ENCODE measurements around the gene TSHR. TPM values are rescaled to one million over a fixed set of nuclear protein-coding genes. Genes with fewer than 3 reads are reported as not detected.

The TSHR gene
- total RNA-seq, 1 experiment from 2014 or later, result not detected

GRCh38 chr14:81095539-81095938 is 140.1 kb downstream of the TSHR start:
- H2BK20ac ChIP-seq (ENCODE audit: low read depth, low read length, poor library complexity, severe bottlenecking), result no peak overlapping the region
- H3K56ac ChIP-seq (ENCODE audit: insufficient read length, low read depth, low read length), result no peak overlapping the region
- no peak overlapping the region for H3K27ac Mint-ChIP-seq
- H3K18ac ChIP-seq (ENCODE audit: insufficient read length, low read depth, low read length), result no peak overlapping the region
- no peaks in the 10 kb centered on the region; the same call in 1 of the 2 replicates for H3K27me3 ChIP-seq (ENCODE audit: insufficient read depth, low read length)
- no peak overlapping the region for H2AFZ ChIP-seq (ENCODE audit: low read length)
- no peak overlapping the region for H3T11ph ChIP-seq (ENCODE audit: low read length)
- no peak overlapping the region for H3K4me3 Mint-ChIP-seq
- H3K9ac ChIP-seq (ENCODE audit: extremely low read depth, insufficient read length, low read length), result no peak overlapping the region
- H3K4me1 ChIP-seq (ENCODE audit: insufficient read depth, low read length), result no peaks in the 10 kb centered on the region
- H3K4ac ChIP-seq (ENCODE audit: low read depth, low read length), result no peak overlapping the region
- H2AK5ac ChIP-seq (ENCODE audit: insufficient read length, low read length), result no peak overlapping the region
- H3K14ac ChIP-seq (ENCODE audit: insufficient read depth, low read length), result no peak overlapping the region
- no peaks in the 10 kb centered on the region for H3K79me2 ChIP-seq (ENCODE audit: insufficient read depth, low read length)
- H4K8ac ChIP-seq (replicated peaks; ENCODE audit: insufficient read length, low read depth, low read length), result no peak overlapping the region
- no peak overlapping the region for H3K27ac ChIP-seq (ENCODE audit: insufficient read length, low read depth, low read length)
- no peak overlapping the region for H4K91ac ChIP-seq (ENCODE audit: insufficient read length, low read depth, low read length)
- no peaks in the 10 kb centered on the region for H3K23me2 ChIP-seq (ENCODE audit: insufficient read length, low read depth, low read length, poor library complexity, severe bottlenecking)
- no CpG with 5 or more reads among the region's 2 CpGs for WGBS (ENCODE audit: extremely low coverage, insufficient read length, low lambda C conversion rate)
- no peak overlapping the region for H3K23ac ChIP-seq (ENCODE audit: insufficient read length, low read depth, low read length)
- H3K9me3 ChIP-seq (ENCODE audit: control insufficient read depth, low read depth, low read length), result no peaks in the 10 kb centered on the region
- H2BK120ac ChIP-seq (ENCODE audit: low read depth, low read length, poor library complexity, severe bottlenecking), result no peak overlapping the region
- no peaks in the 10 kb centered on the region for H3K9me3 Mint-ChIP-seq
- no peaks in the 10 kb centered on the region for H3K36me3 Mint-ChIP-seq (ENCODE audit: insufficient read depth in 1 of 3, low read depth in 3 of 3)
- no peaks in the 10 kb centered on the region; the same call in 1 of the 2 replicates for H3K27me3 Mint-ChIP-seq (ENCODE audit: low read depth)
- H2BK5ac ChIP-seq (ENCODE audit: insufficient read length, low read length), result no peak overlapping the region
- H4K5ac ChIP-seq (ENCODE audit: insufficient read length, low read depth, low read length), result no peak overlapping the region
- no peaks in the 10 kb centered on the region for H3K4me1 Mint-ChIP-seq
- no peaks in the 10 kb centered on the region for H3K79me1 ChIP-seq (ENCODE audit: insufficient read depth, low read depth, low read length, poor library complexity, severe bottlenecking)
- H3K4me2 ChIP-seq (ENCODE audit: insufficient read depth, insufficient read length, low read length), result no peak overlapping the region
- H4K20me1 ChIP-seq (ENCODE audit: control insufficient read depth, insufficient read depth, insufficient read length), result no peaks in the 10 kb centered on the region
- no peak overlapping the region for H2BK15ac ChIP-seq (ENCODE audit: low read depth, low read length)
- no peak for TF ChIP-seq CTCF (conservative IDR thresholded peaks at IDR 0.05)
- no peak overlapping the region for H2BK12ac ChIP-seq (ENCODE audit: insufficient read length, low read depth, low read length)
- no peak for DNase-seq

Measured in H9 (cell line).